WTC11 (cell line): Measurements from ENCODE around the gene PTPN2. TPM values are rescaled to one million over a fixed set of nuclear protein-coding genes. Genes with fewer than 3 reads are reported as not detected.
A peak's percentile ranks its signal among the peaks of the same experiment; 100 is the strongest.

Source experiments
- ATAC-seq: fragments of 200-7000 bp; cut with Tn5 transposase; 2 replicates; pipeline ENCODE4 v1.10.0; 2021; ENCODE audit warnings: mild to moderate bottlenecking, moderate library complexity
- CTCF ChIA-PET: fragments of 300-600 bp; sonication (Branson Sonifier 250); formaldehyde crosslinking; loops from one replicate; lab custom pipeline; 2021; ENCODE audit warnings: antibody characterized with exemption; lab: Charles Lee
- POLR2A ChIA-PET: fragments of 350-600 bp; sonication (Branson Sonifier 250); formaldehyde crosslinking; loops from one replicate; lab custom pipeline; 2021; ENCODE audit warnings: antibody characterized with exemption; lab: Charles Lee
- DNase-seq: peaks from one replicate; pipeline ENCODE4 v3.0.0; 2021; ENCODE audit warnings: low spot score
- H3K27ac Mint-ChIP-seq: 2 replicates; pipeline ENCODE4 v1.8.0; 2021; ENCODE audit warnings: mixed read lengths
- H3K27me3 Mint-ChIP-seq: 2 replicates; pipeline ENCODE4 v1.8.0; 2021; ENCODE audit warnings: low read depth, mild to moderate bottlenecking, moderate library complexity, mixed read lengths
- H3K36me3 Mint-ChIP-seq: 2 replicates; pipeline ENCODE4 v1.8.0; 2021; ENCODE audit warnings: mixed read lengths
- H3K4me1 Mint-ChIP-seq: 2 replicates; pipeline ENCODE4 v1.8.0; 2022; ENCODE audit warnings: mixed read lengths
- H3K4me3 Mint-ChIP-seq: 2 replicates; pipeline ENCODE4 v1.8.0; 2021; ENCODE audit warnings: mild to moderate bottlenecking, moderate library complexity, mixed read lengths
- H3K9me3 Mint-ChIP-seq: 2 replicates; pipeline ENCODE4 v1.8.0; 2021; ENCODE audit warnings: mixed read lengths
- CTCF ChIP-seq: fragments of 200-600 bp; IDR thresholded peaks from 2 replicates; pipeline ENCODE4 v1.8.0; 2022; ENCODE audit warnings: antibody characterized with exemption
- ETV6 ChIP-seq: sonication (generic); formaldehyde crosslinking; IDR thresholded peaks from 2 replicates; pipeline ENCODE4 v1.8.1; 2022; ENCODE audit warnings: mild to moderate bottlenecking, missing genetic modification reagents
- HMGA2 ChIP-seq: fragments of 250-450 bp; sonication (Bioruptor Pico); IDR thresholded peaks from 2 replicates; pipeline ENCODE4 v1.4.0; 2021; ENCODE audit warnings: mild to moderate bottlenecking, moderate library complexity
- HMGXB4 ChIP-seq: sonication (generic); formaldehyde crosslinking; IDR thresholded peaks from 2 replicates; pipeline ENCODE4 v1.8.1; 2023; ENCODE audit warnings: mild to moderate bottlenecking, moderate library complexity, missing genetic modification reagents
- JAZF1 ChIP-seq: fragments of 250-450 bp; sonication (Bioruptor Pico); IDR thresholded peaks from 2 replicates; pipeline ENCODE4 v1.9.0; 2021; ENCODE audit warnings: moderate library complexity, mild to moderate bottlenecking, inconsistent platforms
- JUN ChIP-seq: sonication (generic); formaldehyde crosslinking; IDR thresholded peaks from 2 replicates; pipeline ENCODE4 v1.8.0; 2023; ENCODE audit warnings: mild to moderate bottlenecking, missing genetic modification reagents
- OVOL2 ChIP-seq: fragments of 250-450 bp; sonication (Bioruptor Pico); IDR thresholded peaks from 2 replicates; pipeline ENCODE4 v1.9.0; 2021; ENCODE audit warnings: mild to moderate bottlenecking, borderline replicate concordance
- PREB ChIP-seq: sonication (generic); formaldehyde crosslinking; IDR thresholded peaks from 2 replicates; pipeline ENCODE4 v1.8.1; 2022; ENCODE audit warnings: mild to moderate bottlenecking, missing genetic modification reagents, moderate library complexity, borderline replicate concordance
- RORB ChIP-seq: fragments of 250-450 bp; sonication (Bioruptor Pico); IDR thresholded peaks from 2 replicates; pipeline ENCODE4 v1.9.0; 2021; ENCODE audit warnings: mild to moderate bottlenecking
- SP1 ChIP-seq: sonication (generic); formaldehyde crosslinking; conservative IDR thresholded peaks from 2 replicates; pipeline ENCODE4 v1.8.1; 2022; ENCODE audit warnings: missing genetic modification reagents
- TCF7 ChIP-seq: sonication (generic); formaldehyde crosslinking; IDR thresholded peaks from 2 replicates; pipeline ENCODE4 v1.8.0; 2022; ENCODE audit warnings: mild to moderate bottlenecking, low read depth, missing genetic modification reagents, moderate library complexity
- ZNF423 ChIP-seq: fragments of 250-450 bp; sonication (Bioruptor Pico); IDR thresholded peaks from 2 replicates; pipeline ENCODE4 v2.1.2; 2022; ENCODE audit warnings: mild to moderate bottlenecking, moderate library complexity
- total RNA-seq: library from RNA; stranded (reverse); gene quantifications from 3 replicates; pipeline ENCODE4 v1.2.3, GENCODE V29; 2021
- TF ChIP-seq, protein P1 (sequence below): sonication (generic); formaldehyde crosslinking; IDR thresholded peaks from 2 replicates; pipeline ENCODE4 v1.8.0; 2022; ENCODE audit warnings: mild to moderate bottlenecking, missing genetic modification reagents
- TF ChIP-seq, protein P2 (sequence below): sonication (generic); formaldehyde crosslinking; IDR thresholded peaks from 2 replicates; pipeline ENCODE4 v1.8.0; 2022; ENCODE audit warnings: mild to moderate bottlenecking, missing genetic modification reagents
- TF ChIP-seq, protein P3 (sequence below): fragments of 250-450 bp; sonication (Bioruptor Pico); IDR thresholded peaks from 2 replicates; pipeline ENCODE4 v1.8.0; 2021; ENCODE audit warnings: mild to moderate bottlenecking

PTPN2 gene
- total RNA-seq, 1 experiment from 2014 or later: 37.7 TPM

- H3K27me3 Mint-ChIP-seq: peaks cover 2% of the 10 kb centered on the region; the same call in 1 of the 2 replicates
- H3K9me3 Mint-ChIP-seq: peaks cover 11% of the 10 kb centered on the region
- H3K4me3 Mint-ChIP-seq: peak overlapping the region; percentile 86
- DNase-seq: no peak
- peak; percentile 18 for ATAC-seq
- POLR2A ChIA-PET: interaction anchor here (0.7 to 1.1 kb wide), 2 partner anchors 109 to 159 kb away, joined by 3 read pairs; no protein-coding TSS in a partner anchor
- CTCF ChIA-PET: interaction anchor here (0.6 to 3.3 kb wide), 12 partner anchors 8 to 230 kb away, joined by 3 to 30 read pairs (median 4); no protein-coding TSS in a partner anchor
- H3K27ac Mint-ChIP-seq: peak overlapping the region; percentile 84
- H3K36me3 Mint-ChIP-seq: 0 out of 2 replicates have a peak, but pooled peaks cover 2% of the 10 kb centered on the region
- TF ChIP-seq PREB (CRISPR knock-in tag) (no peak), ZNF423 (CRISPR knock-in tag) (no peak), HMGXB4 (CRISPR knock-in tag) (no peak), SP1 (CRISPR knock-in tag) (0 out of 2 replicates have a peak, but pooled peaks have one; percentile 16), ETV6 (CRISPR knock-in tag) (no peak)
- TF ChIP-seq, protein P1, sequence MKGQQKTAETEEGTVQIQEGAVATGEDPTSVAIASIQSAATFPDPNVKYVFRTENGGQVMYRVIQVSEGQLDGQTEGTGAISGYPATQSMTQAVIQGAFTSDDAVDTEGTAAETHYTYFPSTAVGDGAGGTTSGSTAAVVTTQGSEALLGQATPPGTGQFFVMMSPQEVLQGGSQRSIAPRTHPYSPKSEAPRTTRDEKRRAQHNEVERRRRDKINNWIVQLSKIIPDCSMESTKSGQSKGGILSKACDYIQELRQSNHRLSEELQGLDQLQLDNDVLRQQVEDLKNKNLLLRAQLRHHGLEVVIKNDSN (CRISPR knock-in tag): no peak
- TF ChIP-seq, protein P2, sequence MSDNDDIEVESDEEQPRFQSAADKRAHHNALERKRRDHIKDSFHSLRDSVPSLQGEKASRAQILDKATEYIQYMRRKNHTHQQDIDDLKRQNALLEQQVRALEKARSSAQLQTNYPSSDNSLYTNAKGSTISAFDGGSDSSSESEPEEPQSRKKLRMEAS: no peak
- TF ChIP-seq, all 79 proteins: peak for 1
- H3K4me1 Mint-ChIP-seq: peaks cover 46% of the 10 kb centered on the region
Measured at GRCh38 chr18:12885500-12885899, 1.5 kb upstream of the PTPN2 start.

GRCh38 chr18:12884406-12885323 lies 628 bp upstream of the PTPN2 start:
- peak overlapping the region; percentile 86 for H3K4me3 Mint-ChIP-seq
- H3K27me3 Mint-ChIP-seq: peaks cover 2% of the 10 kb centered on the region; the same call in 1 of the 2 replicates
- CTCF ChIA-PET: interaction anchor here (0.6 to 3.3 kb wide), 12 partner anchors 9 to 230 kb away, joined by 3 to 30 read pairs (median 4); no protein-coding TSS in a partner anchor
- H3K36me3 Mint-ChIP-seq: no peaks in the 10 kb centered on the region
- H3K27ac Mint-ChIP-seq: peak overlapping the region; percentile 83
- DNase-seq (no peak), ATAC-seq (no peak)
- peaks cover 55% of the 10 kb centered on the region for H3K4me1 Mint-ChIP-seq
- no peak for TF ChIP-seq TCF7 (CRISPR knock-in tag)
- TF ChIP-seq, protein P2: no peak
- TF ChIP-seq JAZF1 (CRISPR knock-in tag): no peak
- no peak for TF ChIP-seq HMGA2 (CRISPR knock-in tag)
- TF ChIP-seq ETV6 (CRISPR knock-in tag): no peak
- no peak for TF ChIP-seq OVOL2 (CRISPR knock-in tag)
- TF ChIP-seq CTCF: no peak
- no peak for TF ChIP-seq RORB
- TF ChIP-seq JUN (CRISPR knock-in tag): no peak
- TF ChIP-seq HMGXB4 (CRISPR knock-in tag): no peak
- TF ChIP-seq, protein P3, sequence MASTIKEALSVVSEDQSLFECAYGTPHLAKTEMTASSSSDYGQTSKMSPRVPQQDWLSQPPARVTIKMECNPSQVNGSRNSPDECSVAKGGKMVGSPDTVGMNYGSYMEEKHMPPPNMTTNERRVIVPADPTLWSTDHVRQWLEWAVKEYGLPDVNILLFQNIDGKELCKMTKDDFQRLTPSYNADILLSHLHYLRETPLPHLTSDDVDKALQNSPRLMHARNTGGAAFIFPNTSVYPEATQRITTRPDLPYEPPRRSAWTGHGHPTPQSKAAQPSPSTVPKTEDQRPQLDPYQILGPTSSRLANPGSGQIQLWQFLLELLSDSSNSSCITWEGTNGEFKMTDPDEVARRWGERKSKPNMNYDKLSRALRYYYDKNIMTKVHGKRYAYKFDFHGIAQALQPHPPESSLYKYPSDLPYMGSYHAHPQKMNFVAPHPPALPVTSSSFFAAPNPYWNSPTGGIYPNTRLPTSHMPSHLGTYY (CRISPR knock-in tag): no peak
- POLR2A ChIA-PET: interaction anchor here (0.7 to 1.7 kb wide), 4 partner anchors 27 to 158 kb away, joined by 3 to 20 read pairs (median 4); no protein-coding TSS in a partner anchor
- H3K9me3 Mint-ChIP-seq: peaks cover 7% of the 10 kb centered on the region; the same call in 1 of the 2 replicates
